Colon (tissue), 2 donors: ENCODE data around the gene PJA1.

Experiments used
- FAIRE-seq: peaks from 2 replicates; lab custom pipeline; 2012; peaks lifted over from hg19 to GRCh38; lab: Jason Lieb, UNC
- donor health status: control.
- donor health status: control.

PJA1 gene

GRCh38 chrX:69140837-69141236 is 24.4 kb downstream of the PJA1 start:
- FAIRE-seq, result no peak

GRCh38 chrX:69139516-69139915 is 25.7 kb downstream of the PJA1 start:
- no peak for FAIRE-seq

GRCh38 chrX:69138512-69138911 is 26.7 kb downstream of the PJA1 start:
- no peak for FAIRE-seq

GRCh38 chrX:69138118-69138390 is 27.2 kb downstream of the PJA1 start:
- FAIRE-seq, result no peak

GRCh38 chrX:69137371-69138117 is 27.7 kb downstream of the PJA1 start:
- no peak for FAIRE-seq

GRCh38 chrX:69136546-69137331 is 28.5 kb downstream of the PJA1 start:
- no peak for FAIRE-seq

GRCh38 chrX:69133921-69134542 is 31.2 kb downstream of the PJA1 start:
- FAIRE-seq, result no peak

GRCh38 chrX:69131886-69132285 is 33.4 kb downstream of the PJA1 start:
- no peak for FAIRE-seq

GRCh38 chrX:69130439-69130838 is 34.8 kb downstream of the PJA1 start:
- no peak for FAIRE-seq

- no peak for FAIRE-seq
Measured at GRCh38 chrX:69128588-69128987, 36.7 kb downstream of the PJA1 start.

- FAIRE-seq, result no peak
Measured at GRCh38 chrX:69127466-69127865, 37.8 kb downstream of the PJA1 start.

GRCh38 chrX:69126642-69127041 is 38.6 kb downstream of the PJA1 start:
- no peak for FAIRE-seq

GRCh38 chrX:69125094-69125493 is 40.2 kb downstream of the PJA1 start:
- FAIRE-seq, result no peak

- no peak for FAIRE-seq
Measured at GRCh38 chrX:69124108-69124507, 41.1 kb downstream of the PJA1 start.

- FAIRE-seq, result no peak
Measured at GRCh38 chrX:69123481-69123880, 41.8 kb downstream of the PJA1 start.

GRCh38 chrX:69121321-69122000 is 43.8 kb downstream of the PJA1 start:
- no peak for FAIRE-seq

GRCh38 chrX:69120476-69120875 is 44.8 kb downstream of the PJA1 start:
- FAIRE-seq, result no peak

GRCh38 chrX:69119122-69119521 is 46.1 kb downstream of the PJA1 start:
- no peak for FAIRE-seq

GRCh38 chrX:69117876-69118526 is 47.3 kb downstream of the PJA1 start:
- FAIRE-seq, result no peak

GRCh38 chrX:69116077-69116476 is 49.2 kb downstream of the PJA1 start:
- FAIRE-seq, result no peak

GRCh38 chrX:69113723-69114122 is 51.5 kb downstream of the PJA1 start:
- no peak for FAIRE-seq
